GM19099 (cell line): ENCODE data around the gene TLX3.

ENCODE experiments used
- POLR2A ChIP-seq: IDR thresholded peaks from 3 replicates; pipeline ENCODE4 v1.6.1; 2011; ENCODE audit warnings: low read depth; ENCODE audit not compliant: insufficient read length; ENCODE audit errors: extremely low read depth

Gene TLX3

DNA sequence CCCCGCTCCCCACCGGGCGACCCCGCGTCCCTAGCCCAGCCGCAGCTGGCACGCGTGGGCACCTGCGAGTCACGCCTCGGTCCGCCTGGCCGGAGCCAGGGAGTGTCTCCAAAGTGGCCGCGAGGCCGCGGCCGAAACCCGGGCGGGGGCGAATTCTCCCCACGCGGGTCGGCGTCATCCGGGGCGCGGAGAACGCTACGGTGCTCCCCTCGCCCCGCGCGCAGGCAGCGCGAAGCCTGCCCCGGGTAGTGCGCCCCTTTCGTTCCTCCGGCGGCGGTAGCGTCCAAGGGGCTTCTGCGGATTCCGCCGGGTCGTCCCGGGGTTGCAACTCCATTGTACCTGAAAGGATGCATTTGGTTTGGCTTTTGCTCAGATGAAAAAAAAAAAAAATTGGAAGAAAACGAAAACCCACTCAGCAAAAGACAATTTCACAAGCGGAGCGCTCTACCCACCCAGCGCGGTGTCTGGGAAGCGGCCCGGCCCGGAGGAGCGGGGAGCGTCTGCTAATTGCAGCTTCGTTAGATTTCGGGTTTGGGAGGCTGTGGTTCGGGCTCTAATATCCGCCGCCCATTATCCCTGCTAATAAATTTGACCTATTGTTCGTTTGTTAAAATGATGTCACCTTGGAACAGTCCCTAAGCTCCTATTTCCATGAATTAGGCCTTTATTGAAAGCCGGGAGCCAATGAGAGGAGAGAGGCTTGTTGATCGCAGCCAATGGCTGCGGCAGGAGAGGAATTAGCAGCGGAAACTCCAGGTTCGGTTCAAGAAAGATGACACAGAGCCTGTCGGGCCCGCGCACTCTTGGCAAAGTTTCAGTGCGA, at the start of gene TLX3:
Gene TLX3 (plus strand): TSS at position 796 of the 823 bp plus-strand sequence. CDS start 118 bp downstream, outside the sequence.
- TF ChIP-seq POLR2A: no peak

DNA sequence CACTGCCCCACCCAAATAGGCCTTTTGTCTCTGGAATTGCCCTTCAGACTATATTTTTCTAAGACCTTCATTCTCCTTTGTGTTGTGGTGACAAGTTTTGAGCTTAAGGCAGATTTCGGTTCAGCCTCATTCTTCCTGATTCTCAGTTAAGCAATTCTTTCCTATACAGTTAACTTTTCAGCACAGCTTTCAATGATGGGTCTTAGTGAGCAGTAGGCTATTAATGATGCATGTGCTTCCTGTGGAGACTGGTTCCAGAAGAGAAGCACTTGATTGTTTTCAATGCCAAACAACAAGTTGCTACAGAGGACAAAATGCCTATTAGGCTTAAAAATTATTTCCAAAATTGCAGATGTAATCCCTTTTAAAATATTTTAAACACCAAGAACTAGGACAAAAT, 47.7 kb upstream of the TLX3 start:
- no peak for TF ChIP-seq POLR2A

GRCh38 chr5:171261904-171262303, 47.1 kb upstream of the TLX3 start:
- TF ChIP-seq POLR2A: no peak

- TF ChIP-seq POLR2A: no peak
These were observed 45.9 kb upstream of the TLX3 start for GRCh38 chr5:171263181-171263580.

- no peak for TF ChIP-seq POLR2A
These were observed 44.2 kb upstream of the TLX3 start for GRCh38 chr5:171264843-171265242.

- no peak for TF ChIP-seq POLR2A
These were observed 40.1 kb upstream of the TLX3 start for GRCh38 chr5:171268700-171269620.

- no peak for TF ChIP-seq POLR2A
These were observed 39.3 kb upstream of the TLX3 start for GRCh38 chr5:171269717-171270116.

DNA sequence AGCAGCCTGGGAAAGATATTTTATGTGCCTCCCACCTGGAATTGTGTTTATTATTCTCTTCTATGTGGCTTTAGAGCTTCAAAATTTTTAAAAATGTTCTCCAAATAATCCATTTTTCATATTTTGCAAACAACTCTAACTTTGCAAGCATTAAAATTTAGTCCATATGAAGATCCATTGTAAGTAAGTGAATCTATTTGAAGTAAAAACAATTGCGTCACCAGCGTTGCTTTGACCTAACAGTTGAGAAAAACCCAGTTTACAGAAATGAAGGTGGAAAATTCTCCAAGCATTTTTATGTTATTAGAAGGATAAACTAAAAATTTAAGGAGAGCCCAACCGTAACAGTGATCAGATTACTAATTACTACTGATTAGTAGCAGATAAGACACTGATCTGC, 38.9 kb upstream of the TLX3 start:
- no peak for TF ChIP-seq POLR2A

GRCh38 chr5:171271798-171272197, 37.2 kb upstream of the TLX3 start:
- no peak for TF ChIP-seq POLR2A

DNA sequence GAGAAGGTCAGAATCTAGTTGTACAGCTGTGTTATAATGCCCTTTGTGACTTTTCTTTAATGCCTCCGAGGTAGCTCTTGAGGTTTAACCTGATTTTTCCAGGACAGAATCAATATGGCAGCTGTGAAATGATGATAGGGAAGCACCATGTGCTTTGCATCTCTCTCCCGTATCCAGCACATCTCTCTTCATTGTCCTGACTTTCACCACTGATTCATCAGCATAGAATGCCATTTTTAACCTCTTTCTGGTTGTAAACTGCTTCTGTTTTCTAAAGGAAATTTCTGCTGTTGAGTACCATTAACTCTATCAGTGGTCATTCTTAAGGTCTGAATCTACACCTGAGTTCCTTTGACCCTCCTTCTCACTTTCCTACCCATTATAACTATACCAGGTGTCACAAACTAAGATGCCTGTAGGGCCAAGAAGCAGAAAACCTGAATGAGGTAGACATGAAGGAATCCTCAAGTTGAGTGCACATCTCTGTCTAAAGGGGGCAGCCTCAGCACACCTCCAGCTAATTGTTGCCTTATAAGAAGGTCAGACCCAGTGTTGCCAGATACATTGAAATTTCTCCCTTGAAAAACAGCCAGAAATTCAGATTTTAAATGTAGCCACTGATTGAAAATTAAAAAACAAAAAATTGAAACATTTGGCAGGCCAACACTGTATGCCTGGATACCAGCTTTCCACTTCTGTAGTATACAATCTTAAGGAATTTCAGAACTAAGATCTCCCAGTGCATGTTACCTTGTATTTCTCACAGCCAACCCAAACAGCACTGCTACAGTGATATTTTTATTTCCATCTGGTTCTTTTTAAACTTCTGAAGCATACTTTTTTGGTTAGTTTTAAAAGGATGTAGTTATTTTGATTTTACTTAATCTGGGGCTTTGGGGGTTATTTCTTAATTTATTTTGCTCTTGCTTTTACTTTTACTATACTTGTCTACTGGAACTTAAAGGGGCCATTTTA, 35.8 kb upstream of the TLX3 start:
- no peak for TF ChIP-seq POLR2A

DNA sequence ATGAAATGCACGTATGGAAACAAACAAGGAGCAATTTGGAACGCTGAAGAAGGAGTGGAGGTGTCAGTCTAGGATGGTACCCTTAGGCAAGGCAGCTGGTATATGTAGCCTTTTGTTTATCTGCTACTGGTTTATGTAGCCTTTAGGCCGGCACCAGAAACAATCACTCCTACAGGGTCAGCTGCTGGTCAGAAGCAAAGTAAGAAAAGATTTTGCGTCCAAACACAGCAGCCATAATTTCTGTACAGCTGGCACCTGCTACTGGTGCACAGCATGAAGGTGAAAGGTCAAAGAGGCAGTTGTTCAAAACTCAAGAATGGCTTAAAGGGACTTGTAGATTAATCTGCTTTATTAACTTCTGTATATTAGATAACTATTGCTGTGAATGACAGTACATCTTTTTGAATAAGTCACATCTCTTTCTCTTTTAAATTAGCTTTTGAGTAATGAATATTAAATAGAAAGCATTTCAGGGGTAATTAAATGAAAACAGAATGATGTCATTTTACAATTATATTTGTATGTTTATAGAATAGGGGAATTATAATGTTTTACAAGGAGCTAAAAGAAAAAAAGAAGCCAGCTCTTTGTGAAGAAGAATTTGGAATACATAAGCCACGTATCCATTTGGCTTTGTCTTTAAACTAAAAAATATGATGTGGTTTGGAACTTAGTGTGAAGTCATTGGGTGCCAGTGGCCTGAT, 33.1 kb upstream of the TLX3 start:
- TF ChIP-seq POLR2A: no peak

DNA sequence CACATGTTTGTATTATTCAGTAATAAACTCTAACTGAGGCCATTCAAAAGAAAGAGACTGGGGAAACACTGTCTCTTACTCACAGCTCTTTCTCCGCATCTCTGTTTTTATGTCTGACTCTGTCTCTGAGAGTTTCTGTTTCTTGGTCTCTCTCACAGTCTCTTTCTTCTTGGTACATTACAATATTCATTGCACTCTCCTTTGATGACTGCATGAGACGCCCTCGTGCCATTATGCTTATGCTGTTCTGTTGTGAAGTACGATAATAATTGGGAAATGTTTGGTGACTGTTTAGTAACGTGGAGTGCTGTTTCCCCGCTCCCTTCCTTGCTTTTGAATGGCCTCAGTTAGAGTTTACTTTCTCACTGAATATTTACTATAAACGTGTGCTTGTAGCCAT, 25.3 kb upstream of the TLX3 start:
- TF ChIP-seq POLR2A: no peak

DNA sequence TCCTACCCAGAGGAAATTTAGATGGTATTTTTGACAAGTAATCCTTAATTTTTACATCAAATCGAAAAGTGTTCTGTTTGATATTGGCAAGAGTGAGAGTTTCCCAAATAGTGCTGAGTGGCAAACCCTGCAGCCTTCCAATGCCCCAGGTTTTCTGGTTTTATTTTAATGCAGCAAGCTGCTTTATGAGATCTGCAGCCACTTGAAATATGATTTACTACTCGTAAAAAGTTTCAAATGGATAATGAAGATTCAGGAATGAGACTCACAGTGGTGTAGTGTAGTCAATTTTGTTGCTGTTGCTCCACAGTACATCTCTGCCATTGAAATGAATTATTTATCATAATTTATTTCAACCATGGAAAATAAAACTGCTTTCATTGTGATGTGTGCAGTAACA, 23.6 kb upstream of the TLX3 start:
- TF ChIP-seq POLR2A: no peak

DNA sequence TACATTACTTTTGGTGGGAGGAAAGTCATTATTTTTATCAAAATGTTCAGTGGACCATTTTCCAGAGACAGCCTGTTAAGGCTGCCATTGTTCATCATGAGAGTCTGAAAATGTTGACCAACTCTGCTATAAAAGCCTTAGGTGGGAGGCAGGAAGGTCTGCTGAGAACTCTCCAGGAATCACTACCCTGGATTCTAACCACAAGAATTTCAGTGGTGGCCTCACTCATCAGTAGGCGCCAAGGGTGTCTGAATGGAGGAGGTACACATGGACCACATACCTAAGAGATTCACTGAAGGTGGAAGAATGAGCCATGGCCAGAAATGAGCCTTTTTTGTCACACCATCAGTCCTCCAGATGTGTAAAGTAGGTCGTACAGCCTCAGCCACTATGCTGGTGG, 21.0 kb upstream of the TLX3 start:
- TF ChIP-seq POLR2A: no peak
